ENCODE results near the gene CAMK2G. TPM values are rescaled to one million over a fixed set of nuclear protein-coding genes. Genes with fewer than 3 reads are reported as not detected.

CAMK2G gene
- total RNA-seq, 4 donors from 2014 or later, result 72.0 to 131 (median 83.0) TPM

DNA sequence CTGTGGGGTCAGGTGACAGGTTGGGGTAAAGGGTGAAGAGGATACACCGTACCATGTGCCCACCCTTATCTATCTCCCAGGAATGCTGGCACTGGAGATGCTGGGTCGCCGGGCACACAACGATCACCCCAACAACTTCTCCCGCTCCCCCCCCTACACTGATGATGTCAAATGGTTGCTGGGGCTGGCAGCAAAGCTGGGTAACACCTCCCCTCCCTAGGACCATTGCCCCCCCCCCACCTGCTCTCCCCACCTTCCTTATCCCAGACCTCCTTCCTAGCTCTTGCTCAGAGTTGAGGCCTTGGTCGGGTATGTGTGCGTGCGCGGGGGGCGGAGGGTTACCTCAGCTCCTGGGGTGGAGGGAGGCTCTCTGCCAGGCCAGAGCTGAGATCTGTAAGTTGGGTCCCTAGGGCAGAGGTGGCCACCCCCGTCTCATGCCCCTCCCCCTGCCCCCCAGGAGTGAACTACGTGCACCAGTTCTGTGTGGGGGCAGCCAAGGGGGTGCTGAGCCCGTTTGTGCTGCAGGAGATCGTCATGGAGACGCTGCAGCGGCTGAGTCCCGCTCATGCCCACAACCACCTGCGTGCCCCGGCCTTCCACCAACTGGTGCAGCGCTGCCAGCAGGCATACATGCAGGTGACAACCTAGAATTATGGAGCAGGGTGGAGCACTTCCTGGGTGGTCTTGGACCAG is 73.6 kb downstream of the CAMK2G start:
- in situ Hi-C loops (cut with MboI; ENCODE audit: low pct_ligation_motif_present in 1 of 4, low pct_unique_long_range_greater_than_20kb in 1 of 4, low sequenced_read_pairs in 3 of 4), result no loop called here
- 93 to 95% methylated on average over 4 to 19 of the region's 20 CpGs for WGBS, 2 donors (ENCODE audit: low coverage in 1 of 2)
- intact Hi-C loops (cut with DNase I; ENCODE audit: low total_unique reads), result no loop called here
- Histone ChIP-seq H3K9me3 (no peaks in the 10 kb centered on the region), H3K36me3 (peaks cover 0 to 55% (median 21%) of the 10 kb centered on the region in 4 donors), H3K27ac (no peak overlapping the region), H3K4me1 (no peaks in the 10 kb centered on the region), H3K27me3 (no peaks in the 10 kb centered on the region), H3K4me3 (no peak overlapping the region)
- no peak for DNase-seq
- TF ChIP-seq EP300 (IDR thresholded peaks at IDR 0.05; ENCODE audit: low read depth), result no peak
- TF ChIP-seq POLR2A (IDR thresholded peaks at IDR 0.05), result no peak
- TF ChIP-seq POLR2AphosphoS5 (IDR thresholded peaks at IDR 0.05), result no peak
- TF ChIP-seq CTCF (IDR thresholded peaks at IDR 0.05), result no peak

DNA sequence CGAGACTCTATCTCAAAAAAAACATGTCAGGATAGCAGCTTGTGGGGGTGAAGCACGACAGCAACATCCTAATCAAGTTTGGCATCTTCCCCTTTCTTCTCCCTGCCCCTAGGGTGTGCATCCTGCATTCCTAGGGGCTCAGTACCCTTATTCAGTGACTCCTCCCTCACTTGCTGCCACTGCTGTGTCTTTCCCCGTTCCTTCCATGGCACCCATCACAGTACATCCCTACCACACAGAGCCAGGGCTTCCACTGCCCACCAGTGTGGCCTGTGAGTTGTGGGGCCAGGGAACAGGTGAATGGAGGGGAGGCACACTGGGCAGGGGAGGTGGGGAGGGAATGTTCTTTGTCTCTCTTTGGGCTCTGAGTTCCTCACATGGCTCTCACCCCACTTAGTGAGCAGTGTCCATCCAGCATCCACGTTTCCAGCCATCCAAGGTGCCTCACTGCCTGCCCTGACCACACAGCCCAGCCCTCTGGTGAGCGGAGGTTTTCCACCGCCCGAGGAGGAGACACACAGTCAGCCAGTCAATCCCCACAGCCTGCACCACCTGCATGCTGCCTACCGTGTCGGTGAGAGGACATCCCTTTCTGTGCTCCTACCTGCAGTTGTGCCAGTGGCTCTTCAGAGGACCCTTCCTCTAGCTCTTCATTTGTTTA is 74.3 kb downstream of the CAMK2G start:
- Histone ChIP-seq H3K36me3 (peaks cover 0 to 57% (median 22%) of the 10 kb centered on the region in 4 donors), H3K27me3 (no peaks in the 10 kb centered on the region), H3K4me3 (no peak overlapping the region), H3K4me1 (no peaks in the 10 kb centered on the region), H3K27ac (no peak overlapping the region), H3K9me3 (no peaks in the 10 kb centered on the region)
- TF ChIP-seq POLR2AphosphoS5 (IDR thresholded peaks at IDR 0.05) (peak in 1 of 3 donors; percentile 3), POLR2A (IDR thresholded peaks at IDR 0.05) (no peak), CTCF (IDR thresholded peaks at IDR 0.05) (no peak)
- WGBS, 2 donors (ENCODE audit: low coverage in 1 of 2), result 60 to 82% methylated on average over 1 to 9 of the region's 9 CpGs
- intact Hi-C loops (cut with DNase I; ENCODE audit: low total_unique reads) (no loop called here), in situ Hi-C loops (cut with MboI; ENCODE audit: low pct_ligation_motif_present in 1 of 4, low pct_unique_long_range_greater_than_20kb in 1 of 4, low sequenced_read_pairs in 3 of 4) (no loop called here)
- no peak for DNase-seq

- Histone ChIP-seq H3K27me3 (no peaks in the 10 kb centered on the region), H3K27ac (no peak overlapping the region), H3K9me3 (no peaks in the 10 kb centered on the region), H3K4me1 (no peaks in the 10 kb centered on the region), H3K36me3 (peaks cover 0 to 57% (median 23%) of the 10 kb centered on the region in 4 donors), H3K4me3 (no peak overlapping the region)
- no peak for DNase-seq
- no peak for TF ChIP-seq POLR2A (IDR thresholded peaks at IDR 0.05)
- TF ChIP-seq POLR2AphosphoS5 (IDR thresholded peaks at IDR 0.05), result no peak
- no peak for TF ChIP-seq EP300 (IDR thresholded peaks at IDR 0.05; ENCODE audit: low read depth)
- no peak for TF ChIP-seq CTCF (IDR thresholded peaks at IDR 0.05)
- in situ Hi-C loops (cut with MboI; ENCODE audit: low pct_ligation_motif_present in 1 of 4, low pct_unique_long_range_greater_than_20kb in 1 of 4, low sequenced_read_pairs in 3 of 4), result no loop called here
- intact Hi-C loops (cut with DNase I; ENCODE audit: low total_unique reads), result no loop called here
- WGBS, 2 donors (ENCODE audit: low coverage in 1 of 2), result 86% methylated on average over 10 of the region's 10 CpGs; no CpG with 5 or more reads in 1 of the 2 donors
Measured at GRCh38 chr10:73798927-73799560, 75.3 kb downstream of the CAMK2G start.

GRCh38 chr10:73798087-73798486 is 76.3 kb downstream of the CAMK2G start:
- WGBS, 2 donors (ENCODE audit: low coverage in 1 of 2), result 93 to 100% methylated on average over 1 to 6 of the region's 6 CpGs
- DNase-seq, result no peak
- no peaks in the 10 kb centered on the region for H3K9me3 ChIP-seq

More at GRCh38 chr10:73798087-73798486, 76.3 kb downstream of the CAMK2G start:
- Histone ChIP-seq H3K36me3 (peaks cover 0 to 57% (median 28%) of the 10 kb centered on the region in 4 donors), H3K4me1 (no peaks in the 10 kb centered on the region), H3K27ac (no peak overlapping the region), H3K4me3 (no peak overlapping the region), H3K27me3 (no peaks in the 10 kb centered on the region)
- in situ Hi-C loops (cut with MboI; ENCODE audit: low pct_ligation_motif_present in 1 of 4, low pct_unique_long_range_greater_than_20kb in 1 of 4, low sequenced_read_pairs in 3 of 4) (no loop called here), intact Hi-C loops (cut with DNase I; ENCODE audit: low total_unique reads) (no loop called here)
- TF ChIP-seq EP300 (IDR thresholded peaks at IDR 0.05; ENCODE audit: low read depth) (no peak), POLR2AphosphoS5 (IDR thresholded peaks at IDR 0.05) (peak in 1 of 3 donors; percentile 11)
